ENCODE measurements around the gene RASSF10.
A peak's percentile ranks its signal among the peaks of the same experiment; 100 is the strongest.

The RASSF10 gene

GRCh38 chr11:13009476-13009920 is 382 bp downstream of the RASSF10 start:
- no peak for TF ChIP-seq CTCF (IDR thresholded peaks at IDR 0.05; ENCODE audit: insufficient read depth, low read depth, low read length, missing control alignments)
- H3K4me3 ChIP-seq (ENCODE audit: low read depth, low read length), result no peak overlapping the region
- no peak for DNase-seq (ENCODE audit: low read depth)

GRCh38 chr11:13009921-13010748 is 1.0 kb downstream of the RASSF10 start:
- DNase-seq (ENCODE audit: low read depth), result no peak
- H3K4me3 ChIP-seq (ENCODE audit: low read depth, low read length), result no peak overlapping the region
- no peak for TF ChIP-seq CTCF (IDR thresholded peaks at IDR 0.05; ENCODE audit: insufficient read depth, low read depth, low read length, missing control alignments)

GRCh38 chr11:13010749-13011465 is 1.8 kb downstream of the RASSF10 start:
- no peak overlapping the region for H3K4me3 ChIP-seq (ENCODE audit: low read depth, low read length)
- DNase-seq (ENCODE audit: low read depth), result no peak
- no peak for TF ChIP-seq CTCF (IDR thresholded peaks at IDR 0.05; ENCODE audit: insufficient read depth, low read depth, low read length, missing control alignments)

GRCh38 chr11:13011466-13012055 is 2.4 kb downstream of the RASSF10 start:
- no peak overlapping the region for H3K4me3 ChIP-seq (ENCODE audit: low read depth, low read length)
- no peak for DNase-seq (ENCODE audit: low read depth)
- TF ChIP-seq CTCF (IDR thresholded peaks at IDR 0.05; ENCODE audit: insufficient read depth, low read depth, low read length, missing control alignments), result no peak

- no peak for TF ChIP-seq CTCF (IDR thresholded peaks at IDR 0.05; ENCODE audit: insufficient read depth, low read depth, low read length, missing control alignments)
- no peak overlapping the region for H3K4me3 ChIP-seq (ENCODE audit: low read depth, low read length)
- no peak for DNase-seq (ENCODE audit: low read depth)
Measured at GRCh38 chr11:13012056-13012661, 3.0 kb downstream of the RASSF10 start.

GRCh38 chr11:13013054-13013488 is 4.0 kb downstream of the RASSF10 start:
- no peak for TF ChIP-seq CTCF (IDR thresholded peaks at IDR 0.05; ENCODE audit: insufficient read depth, low read depth, low read length, missing control alignments)
- peak; percentile 56 for DNase-seq (ENCODE audit: low read depth)
- no peak overlapping the region for H3K4me3 ChIP-seq (ENCODE audit: low read depth, low read length)
